ES-I3 (cell line): ENCODE measurements around the gene APBA1.

ENCODE experiments used
- H3K36me3 ChIP-seq: 2 replicates; pipeline ENCODE4 v1.6.1; 2013; ENCODE audit warnings: mild to moderate bottlenecking, low read length, control low read depth, moderate library complexity; ENCODE audit not compliant: insufficient read depth
- H3K4me1 ChIP-seq: 2 replicates; pipeline ENCODE4 v1.6.1; 2013; ENCODE audit warnings: mild to moderate bottlenecking, control low read depth, low read length; ENCODE audit not compliant: insufficient read depth
- H3K9ac ChIP-seq: 2 replicates; pipeline ENCODE4 v1.6.1; 2013; ENCODE audit warnings: low read depth, mild to moderate bottlenecking, low read length, moderate library complexity
- H3K9me3 ChIP-seq: 2 replicates; pipeline ENCODE4 v1.6.1; 2013; ENCODE audit warnings: mild to moderate bottlenecking, low read length, moderate library complexity; ENCODE audit not compliant: control insufficient read depth, insufficient read depth

The APBA1 gene

GRCh38 chr9:69532396-69532795 lies 139.8 kb downstream of the APBA1 start:
- Histone ChIP-seq H3K36me3 (no peaks in the 10 kb centered on the region), H3K4me1 (no peaks in the 10 kb centered on the region), H3K9me3 (no peaks in the 10 kb centered on the region), H3K9ac (no peak overlapping the region)

- Histone ChIP-seq H3K9ac (no peak overlapping the region), H3K4me1 (no peaks in the 10 kb centered on the region), H3K9me3 (peaks cover 4% of the 10 kb centered on the region; the same call in 1 of the 2 replicates), H3K36me3 (no peaks in the 10 kb centered on the region)
Observed at GRCh38 chr9:69527454-69527853, 144.7 kb downstream of the APBA1 start.

- Histone ChIP-seq H3K9ac (no peak overlapping the region), H3K4me1 (no peaks in the 10 kb centered on the region), H3K36me3 (no peaks in the 10 kb centered on the region), H3K9me3 (peaks cover 4% of the 10 kb centered on the region; the same call in 1 of the 2 replicates)
Observed at GRCh38 chr9:69526699-69527098, 145.5 kb downstream of the APBA1 start.

- no peaks in the 10 kb centered on the region for H3K36me3 ChIP-seq
- H3K9me3 ChIP-seq: no peaks in the 10 kb centered on the region
- no peak overlapping the region for H3K9ac ChIP-seq
- H3K4me1 ChIP-seq: no peaks in the 10 kb centered on the region
Observed at GRCh38 chr9:69519470-69520240, 152.5 kb downstream of the APBA1 start.

GRCh38 chr9:69516353-69517322 lies 155.5 kb downstream of the APBA1 start:
- Histone ChIP-seq H3K9me3 (no peaks in the 10 kb centered on the region), H3K4me1 (peaks cover 6% of the 10 kb centered on the region), H3K36me3 (no peaks in the 10 kb centered on the region), H3K9ac (no peak overlapping the region)

GRCh38 chr9:69515810-69516209 lies 156.4 kb downstream of the APBA1 start:
- peaks cover 6% of the 10 kb centered on the region for H3K4me1 ChIP-seq
- H3K9ac ChIP-seq: no peak overlapping the region
- no peaks in the 10 kb centered on the region for H3K36me3 ChIP-seq
- no peaks in the 10 kb centered on the region for H3K9me3 ChIP-seq

- no peaks in the 10 kb centered on the region for H3K9me3 ChIP-seq
- H3K9ac ChIP-seq: no peak overlapping the region
- peaks cover 6% of the 10 kb centered on the region for H3K4me1 ChIP-seq
Observed at GRCh38 chr9:69513141-69513820, 158.9 kb downstream of the APBA1 start.

GRCh38 chr9:69504058-69504457 lies 168.1 kb downstream of the APBA1 start:
- no peaks in the 10 kb centered on the region for H3K9me3 ChIP-seq
- H3K4me1 ChIP-seq: peaks cover 5% of the 10 kb centered on the region; the same call in 1 of the 2 replicates
- no peak overlapping the region for H3K9ac ChIP-seq
- H3K36me3 ChIP-seq: no peaks in the 10 kb centered on the region

More at GRCh38 chr9:69513141-69513820, 158.9 kb downstream of the APBA1 start:
- H3K36me3 ChIP-seq: no peaks in the 10 kb centered on the region

GRCh38 chr9:69502671-69503301 lies 169.4 kb downstream of the APBA1 start:
- Histone ChIP-seq H3K9me3 (no peaks in the 10 kb centered on the region), H3K36me3 (no peaks in the 10 kb centered on the region), H3K9ac (no peak overlapping the region), H3K4me1 (peaks cover 5% of the 10 kb centered on the region; the same call in 1 of the 2 replicates)

GRCh38 chr9:69500896-69501295 lies 171.3 kb downstream of the APBA1 start:
- H3K9me3 ChIP-seq: no peaks in the 10 kb centered on the region
- peaks cover 5% of the 10 kb centered on the region; the same call in 1 of the 2 replicates for H3K4me1 ChIP-seq
- no peak overlapping the region for H3K9ac ChIP-seq
- H3K36me3 ChIP-seq: no peaks in the 10 kb centered on the region

GRCh38 chr9:69499959-69500358 lies 172.2 kb downstream of the APBA1 start:
- peaks cover 8% of the 10 kb centered on the region; the same call in 1 of the 2 replicates for H3K4me1 ChIP-seq
- no peak overlapping the region for H3K9ac ChIP-seq
- H3K36me3 ChIP-seq: no peaks in the 10 kb centered on the region
- H3K9me3 ChIP-seq: no peaks in the 10 kb centered on the region

GRCh38 chr9:69499407-69499806 lies 172.8 kb downstream of the APBA1 start:
- Histone ChIP-seq H3K9me3 (no peaks in the 10 kb centered on the region), H3K4me1 (peaks cover 12% of the 10 kb centered on the region; the same call in 1 of the 2 replicates), H3K9ac (no peak overlapping the region), H3K36me3 (no peaks in the 10 kb centered on the region)

GRCh38 chr9:69498470-69498869 lies 173.7 kb downstream of the APBA1 start:
- no peaks in the 10 kb centered on the region for H3K36me3 ChIP-seq
- H3K9ac ChIP-seq: no peak overlapping the region
- peaks cover 12% of the 10 kb centered on the region; the same call in 1 of the 2 replicates for H3K4me1 ChIP-seq
- no peaks in the 10 kb centered on the region for H3K9me3 ChIP-seq

- H3K9me3 ChIP-seq: no peaks in the 10 kb centered on the region
- peaks cover 10% of the 10 kb centered on the region for H3K4me1 ChIP-seq
- no peak overlapping the region for H3K9ac ChIP-seq
Observed at GRCh38 chr9:69497816-69498215, 174.4 kb downstream of the APBA1 start.

More at GRCh38 chr9:69497816-69498215, 174.4 kb downstream of the APBA1 start:
- no peaks in the 10 kb centered on the region for H3K36me3 ChIP-seq
